Astrocyte (in vitro differentiated cells and primary cell): Measurements from ENCODE around the gene ARHGAP33.

Experiments used
- CTCF ChIP-seq: IDR thresholded peaks from 2 replicates; pipeline ENCODE4 v1.5.1; 2011; ENCODE audit warnings: low read depth, mild to moderate bottlenecking, inconsistent platforms, low read length, moderate library complexity; ENCODE audit not compliant: insufficient read depth
- EZH2 ChIP-seq: IDR thresholded peaks from 2 replicates; pipeline ENCODE4 v1.6.1; 2012; ENCODE audit warnings: mild to moderate bottlenecking, low read length, inconsistent platforms; ENCODE audit not compliant: insufficient read depth

- TF ChIP-seq CTCF (no peak), EZH2 (no peak)
Observed at GRCh38 chr19:35787227-35787799, 11.9 kb downstream of the ARHGAP33 start.
